OCI-LY3 (cell line): Measurements from ENCODE around the gene TBATA.

Source experiments
- H2AFZ ChIP-seq: fragments of 200-600, 300-600 bp; shearing (Covaris generic); 2 replicates; pipeline ENCODE4 v1.6.0; 2014; ENCODE audit warnings: antibody characterized with exemption, low read depth, low read length
- H3K27ac ChIP-seq: fragments of 200-600, 300-600 bp; sonication (generic); 2 replicates; pipeline ENCODE4 v1.5.1; 2014; ENCODE audit warnings: mild to moderate bottlenecking, low read length, moderate library complexity, mixed read lengths
- H3K27me3 ChIP-seq: fragments of 200-600, 300-600 bp; sonication (generic); 2 replicates; pipeline ENCODE4 v1.6.1; 2014; ENCODE audit warnings: low read depth, low read length, mixed read lengths
- H3K36me3 ChIP-seq: fragments of 200-600, 300-600 bp; sonication (generic); replicated peaks from 2 replicates; pipeline ENCODE3; 2014; ENCODE audit warnings: low read depth, low read length, mixed read lengths
- H3K4me1 ChIP-seq: fragments of 300-600, 200-600 bp; sonication (generic); 2 replicates; pipeline ENCODE4 v1.6.1; 2014; ENCODE audit warnings: low read length, mixed read lengths
- H3K4me2 ChIP-seq: fragments of 200-600, 300-600 bp; sonication (generic); 2 replicates; pipeline ENCODE4 v1.6.1; 2014; ENCODE audit warnings: low read length, mixed read lengths
- H3K4me3 ChIP-seq: fragments of 300-600, 200-600 bp; sonication (generic); 2 replicates; pipeline ENCODE4 v1.5.1; 2014; ENCODE audit warnings: antibody characterized with exemption, mild to moderate bottlenecking, low read length, moderate library complexity
- H3K79me2 ChIP-seq: fragments of 300-600, 200-600 bp; shearing (Covaris generic); 2 replicates; pipeline ENCODE4 v1.6.1; 2014; ENCODE audit warnings: mild to moderate bottlenecking, low read length, mixed read lengths
- H3K9ac ChIP-seq: fragments of 300-600, 200-600 bp; shearing (Covaris generic); 2 replicates; pipeline ENCODE4 v1.6.0; 2014; ENCODE audit warnings: mild to moderate bottlenecking, low read length, moderate library complexity
- H3K9me3 ChIP-seq: fragments of 200-600, 300-600 bp; shearing (Covaris generic); 2 replicates; pipeline ENCODE4 v1.6.1; 2014; ENCODE audit warnings: low read length, mixed read lengths; ENCODE audit not compliant: insufficient read depth
- H4K20me1 ChIP-seq: fragments of 200-600, 300-600 bp; sonication (generic); 2 replicates; pipeline ENCODE4 v1.6.1; 2016; ENCODE audit warnings: low read length, mixed read lengths; ENCODE audit not compliant: insufficient read depth
- CTCF ChIP-seq: fragments of 200-600, 300-600 bp; sonication (generic); IDR thresholded peaks from 2 replicates; pipeline ENCODE4 v1.5.1; 2014; ENCODE audit warnings: antibody characterized with exemption, low read length, low read depth
- EZH2phosphoT487 ChIP-seq: fragments of 200-600 bp; shearing (Covaris generic); IDR thresholded peaks from 2 replicates; pipeline ENCODE4 v1.6.1; 2018; ENCODE audit warnings: antibody characterized with exemption, mixed run types, low read depth

TBATA gene

DNA sequence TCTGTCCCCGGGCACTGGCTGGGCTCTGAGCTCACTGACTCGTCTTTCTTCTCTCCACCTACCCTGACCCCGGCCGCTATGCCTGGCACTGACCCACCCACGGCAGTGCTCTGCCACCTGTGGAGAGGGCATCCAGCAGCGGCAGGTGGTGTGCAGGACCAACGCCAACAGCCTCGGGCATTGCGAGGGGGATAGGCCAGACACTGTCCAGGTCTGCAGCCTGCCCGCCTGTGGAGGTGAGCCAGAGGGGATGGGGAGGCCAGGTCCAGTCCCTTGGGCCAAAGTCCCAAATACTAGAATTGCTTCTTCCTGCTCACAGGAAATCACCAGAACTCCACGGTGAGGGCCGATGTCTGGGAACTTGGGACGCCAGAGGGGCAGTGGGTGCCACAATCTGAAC is 27.3 kb downstream of the TBATA start:
- H3K27me3 ChIP-seq = no peaks in the 10 kb centered on the region
- H3K4me2 ChIP-seq = no peak overlapping the region
- no peak overlapping the region for H3K27ac ChIP-seq
- H2AFZ ChIP-seq = no peak overlapping the region
- H4K20me1 ChIP-seq = no peaks in the 10 kb centered on the region
- H3K4me1 ChIP-seq = peaks cover 12% of the 10 kb centered on the region
- no peaks in the 10 kb centered on the region for H3K36me3 ChIP-seq
- no peaks in the 10 kb centered on the region for H3K79me2 ChIP-seq
- no peak overlapping the region for H3K4me3 ChIP-seq
- no peak overlapping the region for H3K9ac ChIP-seq
- TF ChIP-seq EZH2phosphoT487 (no peak), CTCF (no peak)
- H3K9me3 ChIP-seq = no peaks in the 10 kb centered on the region

DNA sequence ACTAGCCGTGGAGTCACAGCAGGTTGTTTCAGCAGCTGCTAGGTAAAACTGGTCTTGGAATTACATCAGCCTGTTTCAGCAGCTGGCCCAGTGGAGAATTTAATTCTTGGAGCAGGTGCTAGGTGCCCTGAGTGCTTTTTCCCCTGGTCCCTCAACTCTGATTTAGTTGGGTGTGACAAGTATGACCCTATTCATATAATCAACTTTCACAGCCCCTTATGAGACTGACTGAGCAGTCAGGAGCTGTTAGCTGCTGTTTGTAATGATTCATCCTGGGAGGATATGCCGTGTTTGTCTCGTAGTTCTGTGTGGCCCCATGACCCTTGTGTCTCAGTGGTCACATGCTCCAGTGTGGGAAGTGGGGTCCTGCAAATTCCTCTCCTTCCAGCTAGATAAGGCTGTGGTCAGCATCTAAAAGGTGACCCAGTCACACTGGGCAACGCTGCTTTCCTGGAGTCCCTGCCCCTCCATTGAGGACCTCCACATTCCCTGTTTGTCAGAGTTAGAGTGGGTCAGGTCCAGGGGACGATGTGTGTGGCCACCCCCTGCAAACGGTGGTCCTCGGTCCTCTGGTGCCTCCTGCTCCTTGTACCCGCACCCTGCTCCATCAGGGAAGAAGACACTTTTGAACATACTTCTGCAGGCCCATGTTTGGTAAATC is 28.3 kb downstream of the TBATA start:
- Histone ChIP-seq H3K27ac (no peak overlapping the region), H3K4me2 (no peak overlapping the region), H3K9me3 (no peaks in the 10 kb centered on the region), H3K4me3 (no peak overlapping the region), H3K79me2 (no peaks in the 10 kb centered on the region), H3K4me1 (peaks cover 12% of the 10 kb centered on the region), H4K20me1 (no peaks in the 10 kb centered on the region), H3K36me3 (no peaks in the 10 kb centered on the region), H2AFZ (no peak overlapping the region), H3K27me3 (no peaks in the 10 kb centered on the region), H3K9ac (no peak overlapping the region)
- no peak for TF ChIP-seq EZH2phosphoT487
- TF ChIP-seq CTCF = no peak

DNA sequence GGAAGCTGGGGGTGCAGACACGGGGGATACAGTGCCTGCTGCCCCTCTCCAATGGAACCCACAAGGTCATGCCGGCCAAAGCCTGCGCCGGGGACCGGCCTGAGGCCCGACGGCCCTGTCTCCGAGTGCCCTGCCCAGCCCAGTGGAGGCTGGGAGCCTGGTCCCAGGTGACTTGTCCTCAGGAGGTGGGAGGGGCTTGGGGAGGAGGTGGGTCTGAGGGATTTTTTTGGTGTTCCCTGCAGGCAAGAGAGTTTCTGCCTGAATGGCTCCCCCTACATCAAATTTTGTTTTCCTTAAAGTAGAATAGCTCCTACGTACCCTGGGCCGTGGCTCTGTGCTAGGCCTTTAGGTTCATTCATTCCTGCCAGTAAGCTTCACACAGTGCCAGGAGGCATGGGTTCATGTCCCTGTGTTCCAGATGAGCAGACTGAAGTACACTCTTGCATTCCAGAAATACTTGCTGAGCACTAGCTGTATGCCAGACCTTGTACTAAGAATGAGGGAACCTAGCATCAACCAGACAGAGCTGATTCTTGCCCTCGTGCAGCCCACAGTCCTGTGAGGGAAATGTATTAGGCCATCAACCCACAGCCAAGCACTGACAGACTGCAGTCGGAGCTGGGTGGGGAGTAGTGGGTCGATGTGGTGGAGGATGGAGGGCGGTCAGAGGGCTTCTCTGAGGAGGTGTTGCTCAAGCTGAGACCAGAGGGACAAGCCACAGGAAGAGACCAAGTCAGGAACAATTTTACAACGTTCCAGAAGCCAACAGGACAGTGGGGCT is 31.1 kb downstream of the TBATA start:
- H4K20me1 ChIP-seq = no peaks in the 10 kb centered on the region
- H3K4me3 ChIP-seq = no peak overlapping the region
- no peaks in the 10 kb centered on the region for H3K9me3 ChIP-seq
- no peak overlapping the region for H3K4me2 ChIP-seq
- no peaks in the 10 kb centered on the region for H3K4me1 ChIP-seq
- no peak overlapping the region for H3K9ac ChIP-seq
- no peak overlapping the region for H2AFZ ChIP-seq
- TF ChIP-seq CTCF (no peak), EZH2phosphoT487 (no peak)
- no peaks in the 10 kb centered on the region for H3K79me2 ChIP-seq
- no peaks in the 10 kb centered on the region for H3K27me3 ChIP-seq
- no peaks in the 10 kb centered on the region for H3K36me3 ChIP-seq
- no peak overlapping the region for H3K27ac ChIP-seq

DNA sequence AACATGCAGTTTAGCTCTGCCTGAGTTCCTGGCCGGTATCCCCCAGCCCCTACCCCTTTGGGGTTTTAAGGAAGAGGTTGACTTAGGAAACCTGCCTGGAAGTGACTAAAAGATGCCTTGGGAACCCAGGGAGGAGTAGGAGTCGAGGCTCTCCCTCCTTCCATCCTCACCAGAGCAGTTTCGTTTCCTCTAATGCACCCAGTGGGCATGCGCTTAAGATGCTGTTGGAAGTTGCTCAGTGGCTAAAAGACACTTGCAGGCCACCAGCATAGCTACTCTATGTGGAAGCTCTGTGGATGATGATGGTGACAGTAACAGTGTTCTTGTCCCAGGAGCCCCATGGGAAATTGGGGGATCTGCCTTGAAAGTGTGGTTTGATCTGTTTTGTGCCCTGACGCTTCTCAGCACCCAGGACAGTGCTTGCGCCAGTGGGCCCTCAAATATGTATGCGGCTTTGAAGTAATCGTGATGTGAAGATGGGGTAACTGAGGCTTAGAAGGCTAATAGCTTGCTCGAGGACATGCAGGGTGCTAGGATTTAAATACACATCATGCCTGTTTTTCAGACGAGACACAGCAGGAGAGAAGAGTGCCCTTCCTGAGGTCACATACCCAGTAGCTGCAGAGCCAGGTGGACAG is 32.0 kb downstream of the TBATA start:
- Histone ChIP-seq H3K36me3 (no peaks in the 10 kb centered on the region), H3K9me3 (no peaks in the 10 kb centered on the region), H3K9ac (no peak overlapping the region), H3K27me3 (no peaks in the 10 kb centered on the region), H3K79me2 (no peaks in the 10 kb centered on the region), H3K4me1 (no peaks in the 10 kb centered on the region), H2AFZ (no peak overlapping the region), H3K4me2 (no peak overlapping the region), H4K20me1 (no peaks in the 10 kb centered on the region), H3K27ac (no peak overlapping the region), H3K4me3 (no peak overlapping the region)
- TF ChIP-seq CTCF (no peak), EZH2phosphoT487 (no peak)
